NCI-H128 (cell line): ENCODE measurements around the gene IL17RE.
"Not testable (repeated sequence)": the region's sequence is repeated elsewhere in the genome, so short reads cannot be mapped to it uniquely, and the experiment has no call there.

Experiments
- DNase-seq: peaks from one replicate; lab custom pipeline; 2025; ENCODE audit not compliant: unreplicated experiment; lab: John Stamatoyannopoulos, UW

Gene IL17RE

DNA sequence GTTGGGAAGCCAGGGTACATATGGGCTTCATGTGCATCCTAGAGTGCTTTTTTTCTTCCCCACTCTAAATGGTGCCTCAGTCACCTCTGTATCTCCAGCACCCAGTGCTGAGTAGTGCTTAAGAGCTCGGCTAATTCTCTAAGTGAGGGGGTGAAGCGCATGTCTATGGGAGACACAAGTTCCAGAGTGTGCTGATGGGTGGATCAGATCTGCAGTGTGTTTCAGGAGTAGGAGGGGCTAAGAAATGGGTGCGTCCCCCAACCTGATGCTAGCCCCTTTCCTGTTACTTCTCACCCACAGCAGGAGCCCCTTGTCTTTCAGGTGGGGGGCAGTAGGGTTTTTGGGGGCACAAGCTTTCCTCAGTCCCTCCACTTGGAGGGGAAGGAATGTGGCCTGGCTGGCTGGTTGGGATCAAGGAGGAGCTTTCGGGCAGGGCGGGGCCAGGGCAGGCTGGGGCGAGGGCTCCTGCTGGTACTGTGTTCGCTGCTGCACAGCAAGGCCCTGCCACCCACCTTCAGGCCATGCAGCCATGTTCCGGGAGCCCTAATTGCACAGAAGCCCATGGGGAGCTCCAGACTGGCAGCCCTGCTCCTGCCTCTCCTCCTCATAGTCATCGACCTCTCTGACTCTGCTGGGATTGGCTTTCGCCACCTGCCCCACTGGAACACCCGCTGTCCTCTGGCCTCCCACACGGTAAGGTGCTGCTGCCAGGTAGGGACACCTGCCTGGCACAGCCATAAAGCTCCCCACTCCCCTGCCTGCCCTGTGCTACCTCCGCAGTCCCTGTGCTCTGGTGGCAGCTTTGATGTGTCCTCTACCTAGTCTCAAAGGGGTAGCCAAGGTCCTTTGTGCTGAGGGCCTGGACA is at the start of gene IL17RE:
Gene IL17RE (plus strand): TSS at position 477 of the 866 bp plus-strand sequence. CDS start 85 bp downstream, at position 562.
- DNase-seq, result no peak

- not testable (repeated sequence) for DNase-seq
Measured at GRCh38 chr3:9854291-9854940, 48.2 kb upstream of the IL17RE start.

DNA sequence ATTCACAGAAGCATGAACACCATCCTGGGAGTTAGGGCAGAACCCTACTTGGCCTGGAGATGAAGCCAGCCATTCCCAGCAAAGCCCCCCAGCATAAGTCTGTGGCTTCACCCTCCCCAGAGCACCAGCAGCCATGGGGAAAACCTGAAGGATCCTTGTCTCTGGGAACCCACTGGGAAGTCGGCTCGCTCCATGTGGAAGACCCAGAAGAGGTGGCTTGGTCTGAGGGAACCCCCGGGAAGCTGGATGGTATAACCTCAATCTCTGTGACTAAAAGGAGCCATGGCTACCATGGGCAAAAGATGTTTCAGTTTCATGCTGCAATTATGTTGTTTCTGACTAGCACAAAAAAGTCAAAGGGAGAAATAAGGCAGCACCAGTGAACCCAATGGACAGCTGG is 47.1 kb upstream of the IL17RE start:
- no peak for DNase-seq

GRCh38 chr3:9859530-9860025 is 43.1 kb upstream of the IL17RE start:
- DNase-seq, result no peak

DNA sequence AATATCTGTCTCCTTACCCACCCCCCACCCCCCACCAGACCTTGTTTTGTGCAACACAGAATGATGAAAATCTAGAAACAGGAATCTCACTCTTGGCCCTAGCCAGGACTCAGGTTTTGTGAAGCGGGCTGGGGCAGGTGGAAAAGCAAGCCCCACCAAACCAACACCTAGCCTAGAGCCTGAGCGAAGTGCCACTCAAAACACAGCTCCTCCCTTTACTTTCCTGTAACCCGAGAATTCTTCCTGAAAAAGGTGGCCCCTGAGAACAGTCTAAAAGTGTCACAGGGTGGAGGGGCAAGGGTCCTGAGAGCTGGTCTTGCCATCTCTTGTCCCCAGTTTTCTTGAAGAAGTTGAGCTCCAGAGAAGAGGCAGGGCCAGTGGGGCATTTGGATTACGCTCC is 41.4 kb upstream of the IL17RE start:
- DNase-seq, result no peak

DNA sequence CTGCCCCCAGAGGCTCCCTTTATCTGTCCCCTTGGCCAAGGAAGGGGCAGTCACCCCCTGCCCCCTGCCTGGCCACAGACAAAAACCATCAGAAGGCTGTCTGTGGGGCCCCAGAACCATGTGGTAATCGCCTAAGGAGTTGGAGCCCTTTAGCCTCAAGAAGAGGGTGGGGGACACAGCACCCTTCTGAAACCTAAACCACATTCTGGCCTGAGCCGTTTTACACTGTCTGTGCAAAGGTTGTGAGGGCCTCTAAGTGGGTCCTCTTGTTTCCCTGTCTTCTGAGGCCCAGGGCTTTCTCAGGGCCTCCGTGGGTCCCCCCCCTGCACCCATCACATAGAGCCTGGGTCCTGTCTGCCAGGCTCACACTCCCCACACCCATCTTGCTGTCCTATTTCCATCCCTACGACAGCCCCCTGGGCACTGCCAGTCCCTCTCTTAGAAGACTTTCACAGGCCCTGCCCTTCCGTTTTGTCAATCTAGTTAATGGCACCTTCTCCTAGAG is 41.0 kb upstream of the IL17RE start:
- DNase-seq, result no peak

DNA sequence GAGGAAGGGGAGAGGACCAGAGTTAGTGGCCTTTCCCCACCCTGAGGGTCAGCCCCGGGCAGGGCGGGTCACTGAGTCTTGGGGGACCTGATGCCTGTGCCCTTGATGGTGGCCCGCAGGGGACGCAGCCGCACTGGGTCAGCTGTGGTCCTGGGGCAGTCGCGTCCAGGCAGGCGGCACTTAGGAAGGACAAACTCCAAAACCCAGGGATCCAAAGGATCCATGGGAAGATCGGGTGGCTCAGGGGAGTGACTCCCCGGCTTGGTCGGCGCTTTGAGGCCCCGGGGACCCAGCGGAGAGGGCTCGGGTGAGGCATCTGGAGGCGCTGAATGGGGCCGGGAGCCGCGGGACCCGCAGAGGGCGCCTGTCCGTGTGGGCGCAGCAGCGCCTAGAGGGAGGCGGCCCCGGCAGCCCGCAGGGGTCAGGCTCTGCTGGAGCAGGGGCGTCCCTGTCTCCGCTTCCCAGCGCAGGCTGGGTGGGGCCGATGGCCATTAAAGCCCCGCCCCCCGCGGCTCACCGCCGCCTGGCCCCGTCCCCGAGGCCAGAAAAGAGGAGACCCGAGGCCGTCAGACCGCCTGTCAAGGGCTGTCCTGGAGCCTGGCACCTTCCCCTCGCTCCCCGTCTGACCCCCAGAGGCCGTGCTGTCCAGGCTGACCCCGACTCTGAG is 40.1 kb upstream of the IL17RE start:
- DNase-seq, result no peak

GRCh38 chr3:9863058-9863772 is 39.4 kb upstream of the IL17RE start:
- no peak for DNase-seq

DNA sequence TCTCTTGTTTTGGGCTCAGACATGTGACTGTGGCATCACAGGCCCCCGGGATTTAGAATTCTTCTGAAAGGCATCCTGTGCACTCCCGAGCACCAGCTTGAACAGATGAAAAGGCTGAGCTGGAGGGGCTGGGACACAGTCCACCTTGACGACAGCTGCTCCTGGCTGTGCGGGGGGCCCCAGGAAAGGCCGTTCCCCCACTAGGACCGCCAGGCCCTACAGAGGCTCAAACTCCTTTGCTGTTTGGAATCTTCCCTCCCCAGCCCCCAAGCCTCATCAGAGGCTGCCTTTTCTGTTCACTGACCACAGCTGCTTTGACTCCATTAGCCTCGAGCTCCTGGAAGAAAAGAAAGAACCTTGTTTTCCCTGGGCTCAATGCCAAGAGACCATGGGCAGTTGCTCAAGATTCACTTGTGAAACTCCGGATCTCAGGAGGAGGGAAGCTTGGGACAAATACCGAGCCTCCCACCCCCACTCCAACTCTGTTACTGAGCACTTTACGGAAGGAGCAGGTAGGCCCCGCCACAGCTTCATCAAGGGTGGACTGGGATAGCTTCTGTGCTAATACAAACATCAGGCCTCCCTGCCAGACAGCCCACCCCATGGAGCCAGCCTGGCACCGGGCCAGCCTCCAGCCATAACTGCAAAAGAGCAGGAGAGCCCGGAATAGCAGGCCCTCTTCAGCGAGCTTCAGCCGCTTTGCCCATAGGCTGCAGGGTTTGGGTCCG is 38.3 kb upstream of the IL17RE start:
- no peak for DNase-seq

- not testable (repeated sequence) for DNase-seq
Measured at GRCh38 chr3:9865125-9865637, 37.5 kb upstream of the IL17RE start.

DNA sequence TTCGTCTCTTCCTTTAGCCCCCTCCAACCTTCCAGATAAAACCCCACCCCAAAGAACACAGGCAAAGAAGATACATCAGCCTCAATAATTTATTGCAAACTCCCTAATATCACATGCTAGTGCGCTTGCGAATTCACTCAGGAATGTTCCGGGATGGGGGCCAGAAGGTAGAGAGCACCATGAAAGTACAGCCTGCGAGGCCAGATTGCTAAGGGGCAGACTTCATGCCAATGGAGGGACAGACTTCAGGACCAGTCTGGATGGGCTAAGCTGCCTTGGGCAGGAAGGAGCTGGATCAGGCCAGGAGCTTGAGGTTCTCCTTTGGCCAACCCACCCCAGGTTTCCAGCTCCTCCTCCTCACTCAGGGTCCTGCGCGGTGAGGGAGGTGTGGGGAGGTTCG is 36.0 kb upstream of the IL17RE start:
- no peak for DNase-seq

GRCh38 chr3:9867106-9867505 is 35.5 kb upstream of the IL17RE start:
- DNase-seq, result no peak

DNA sequence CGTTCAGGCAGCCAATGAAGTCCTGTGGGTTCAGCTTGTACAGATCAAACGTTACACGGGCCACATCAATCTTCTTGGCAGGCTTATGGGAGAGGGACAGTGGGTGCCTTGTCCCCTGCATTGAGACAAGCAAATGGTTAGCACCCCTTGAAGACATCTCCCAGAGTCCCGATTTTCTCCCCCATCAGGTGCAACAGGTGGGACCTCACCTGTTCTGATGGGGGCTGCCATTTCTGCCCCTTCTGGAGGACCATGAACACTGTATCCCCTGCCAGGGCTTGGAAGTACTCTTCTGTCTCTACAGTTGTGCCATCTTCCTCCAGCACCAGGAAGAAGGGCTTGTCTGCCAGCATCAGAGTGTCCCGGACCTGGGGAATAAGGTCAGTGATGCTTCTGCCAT is 32.7 kb upstream of the IL17RE start:
- DNase-seq, result no peak

- DNase-seq, result no peak
Measured at GRCh38 chr3:9870978-9871377, 31.7 kb upstream of the IL17RE start.

GRCh38 chr3:9872067-9872466 is 30.6 kb upstream of the IL17RE start:
- not testable (repeated sequence) for DNase-seq

DNA sequence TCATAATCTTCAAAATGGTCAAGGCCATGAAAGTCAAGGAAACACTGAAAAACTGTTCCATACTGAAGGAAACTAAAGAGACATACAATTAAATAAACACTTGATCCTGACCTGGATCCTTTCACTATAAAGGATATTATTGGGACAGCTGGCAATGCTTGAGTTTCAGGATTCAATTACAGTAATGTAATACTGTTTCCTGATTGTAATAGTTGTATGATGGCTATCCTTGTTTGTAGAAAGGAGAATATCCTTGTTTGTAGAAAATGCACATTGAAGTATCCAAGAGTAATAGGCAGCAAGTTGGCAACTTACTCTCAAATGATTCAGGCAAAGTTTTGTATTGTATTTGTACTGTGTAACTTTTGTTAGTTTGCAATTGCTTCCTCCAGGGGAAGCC is 27.2 kb upstream of the IL17RE start:
- no peak for DNase-seq

GRCh38 chr3:9876255-9876654 is 26.4 kb upstream of the IL17RE start:
- not testable (repeated sequence) for DNase-seq

GRCh38 chr3:9876991-9877390 is 25.7 kb upstream of the IL17RE start:
- no peak for DNase-seq

DNA sequence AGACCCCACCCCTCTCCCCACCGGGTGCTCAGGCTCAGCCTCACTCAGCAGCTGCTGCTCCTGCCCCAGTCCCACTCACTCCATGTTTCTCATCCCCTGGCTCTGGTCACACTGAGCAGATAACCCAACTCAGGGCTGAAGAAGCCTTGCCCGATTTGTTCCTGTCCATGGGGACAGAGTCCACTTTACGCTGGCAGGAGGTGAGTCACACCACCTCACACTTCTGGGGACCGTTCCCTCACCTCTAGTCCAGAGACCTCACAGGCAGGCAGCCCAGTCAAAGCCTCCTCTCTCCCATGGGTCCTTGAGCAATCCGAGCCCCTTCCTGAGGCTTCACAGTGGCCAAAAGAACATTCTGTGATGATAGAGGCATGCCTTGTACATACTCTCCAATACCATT is 23.9 kb upstream of the IL17RE start:
- DNase-seq, result no peak
